Neural cell (in vitro differentiated cells): ENCODE data around the gene CASZ1.

Source experiments
- EP300 ChIP-seq: fragments of 450-650 bp; conservative IDR thresholded peaks from 2 replicates; pipeline ENCODE4 v1.6.1; 2014; ENCODE audit warnings: antibody characterized with exemption, mild to moderate bottlenecking, moderate library complexity; ENCODE audit not compliant: poor library complexity, severe bottlenecking
- EZH2 ChIP-seq: fragments of 200-600, 300-800 bp; shearing (Covaris generic), sonication (generic); IDR thresholded peaks from 2 replicates; pipeline ENCODE4 v1.6.1; 2014; ENCODE audit warnings: antibody characterized with exemption, low read length, borderline replicate concordance, mild to moderate bottlenecking; ENCODE audit not compliant: insufficient read depth, poor library complexity, severe bottlenecking
- TF ChIP-seq, protein P1 (sequence below): IDR thresholded peaks from 2 replicates; pipeline ENCODE4 v1.6.1; 2012; ENCODE audit warnings: borderline replicate concordance

DNA sequence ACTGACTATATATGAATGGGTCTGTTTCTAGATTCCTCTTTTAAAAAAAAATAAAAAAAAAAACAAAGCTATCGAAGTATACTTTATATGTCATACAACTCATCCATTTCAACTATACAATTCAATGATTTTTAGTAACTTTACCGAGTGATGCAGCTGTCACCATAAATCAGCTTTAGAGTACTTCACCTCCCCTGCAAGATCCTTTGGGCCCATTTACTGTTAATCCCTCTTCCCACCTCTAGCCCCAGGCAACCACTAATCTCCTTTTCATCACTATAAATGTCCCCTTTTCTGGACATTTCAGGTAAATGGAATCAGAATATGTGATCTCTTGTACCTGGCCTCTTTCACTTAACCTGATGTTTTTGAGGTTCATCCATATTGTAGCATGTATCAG, 187.8 kb downstream of the CASZ1 start:
- no peak for TF ChIP-seq EZH2
- TF ChIP-seq, protein P1, sequence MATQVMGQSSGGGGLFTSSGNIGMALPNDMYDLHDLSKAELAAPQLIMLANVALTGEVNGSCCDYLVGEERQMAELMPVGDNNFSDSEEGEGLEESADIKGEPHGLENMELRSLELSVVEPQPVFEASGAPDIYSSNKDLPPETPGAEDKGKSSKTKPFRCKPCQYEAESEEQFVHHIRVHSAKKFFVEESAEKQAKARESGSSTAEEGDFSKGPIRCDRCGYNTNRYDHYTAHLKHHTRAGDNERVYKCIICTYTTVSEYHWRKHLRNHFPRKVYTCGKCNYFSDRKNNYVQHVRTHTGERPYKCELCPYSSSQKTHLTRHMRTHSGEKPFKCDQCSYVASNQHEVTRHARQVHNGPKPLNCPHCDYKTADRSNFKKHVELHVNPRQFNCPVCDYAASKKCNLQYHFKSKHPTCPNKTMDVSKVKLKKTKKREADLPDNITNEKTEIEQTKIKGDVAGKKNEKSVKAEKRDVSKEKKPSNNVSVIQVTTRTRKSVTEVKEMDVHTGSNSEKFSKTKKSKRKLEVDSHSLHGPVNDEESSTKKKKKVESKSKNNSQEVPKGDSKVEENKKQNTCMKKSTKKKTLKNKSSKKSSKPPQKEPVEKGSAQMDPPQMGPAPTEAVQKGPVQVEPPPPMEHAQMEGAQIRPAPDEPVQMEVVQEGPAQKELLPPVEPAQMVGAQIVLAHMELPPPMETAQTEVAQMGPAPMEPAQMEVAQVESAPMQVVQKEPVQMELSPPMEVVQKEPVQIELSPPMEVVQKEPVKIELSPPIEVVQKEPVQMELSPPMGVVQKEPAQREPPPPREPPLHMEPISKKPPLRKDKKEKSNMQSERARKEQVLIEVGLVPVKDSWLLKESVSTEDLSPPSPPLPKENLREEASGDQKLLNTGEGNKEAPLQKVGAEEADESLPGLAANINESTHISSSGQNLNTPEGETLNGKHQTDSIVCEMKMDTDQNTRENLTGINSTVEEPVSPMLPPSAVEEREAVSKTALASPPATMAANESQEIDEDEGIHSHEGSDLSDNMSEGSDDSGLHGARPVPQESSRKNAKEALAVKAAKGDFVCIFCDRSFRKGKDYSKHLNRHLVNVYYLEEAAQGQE, result no peak
- no peak for TF ChIP-seq EP300
